HG02884 (cell line): Measurements from ENCODE around the gene ASCC1.
"Not testable (repeated sequence)": the region's sequence is repeated elsewhere in the genome, so short reads cannot be mapped to it uniquely, and the experiment has no call there.

Experiments
- ATAC-seq: cut with Tn5 transposase; IDR thresholded peaks from one replicate; pipeline ENCODE4 v1.9.1; 2021; ENCODE audit warnings: mild to moderate bottlenecking, moderate library complexity; ENCODE audit not compliant: unreplicated experiment

ASCC1 gene

DNA sequence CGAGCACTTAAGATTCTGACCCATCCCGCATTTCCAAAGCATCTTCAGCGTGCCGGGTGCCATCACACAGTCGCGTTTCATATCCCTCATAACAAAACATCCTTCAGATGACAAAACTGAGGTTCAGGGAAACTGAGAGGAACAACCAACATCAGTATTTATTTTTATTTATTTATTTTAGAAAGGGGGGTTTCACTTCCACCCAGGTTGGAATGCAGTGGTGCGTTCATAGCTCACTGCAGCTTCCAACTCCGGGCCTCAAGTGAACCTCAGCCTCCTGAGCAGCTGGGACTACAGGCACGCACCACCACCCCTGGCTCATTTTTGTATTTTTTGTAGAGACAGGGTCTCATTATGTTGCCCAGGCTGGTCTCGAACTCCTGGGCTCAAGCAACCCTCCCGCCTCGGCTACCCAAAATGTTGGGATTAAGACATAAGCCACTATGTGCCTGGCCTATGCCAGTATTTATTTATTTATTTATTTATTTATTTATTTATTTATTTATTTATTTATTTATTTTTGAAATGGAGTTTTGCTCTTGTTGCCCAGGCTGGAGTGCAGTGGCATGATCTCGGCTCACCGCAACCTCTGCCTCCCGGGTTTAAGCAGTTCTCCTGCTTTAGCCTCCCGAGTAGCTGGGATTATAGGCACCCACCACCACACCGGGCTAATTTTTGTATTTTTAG is 33.2 kb upstream of the ASCC1 start:
- peak; percentile 14 for ATAC-seq

GRCh38 chr10:72248468-72249151 is 32.5 kb upstream of the ASCC1 start:
- peak; percentile 73 for ATAC-seq

- no peak for ATAC-seq
These were observed 30.0 kb upstream of the ASCC1 start for GRCh38 chr10:72245949-72246525.

DNA sequence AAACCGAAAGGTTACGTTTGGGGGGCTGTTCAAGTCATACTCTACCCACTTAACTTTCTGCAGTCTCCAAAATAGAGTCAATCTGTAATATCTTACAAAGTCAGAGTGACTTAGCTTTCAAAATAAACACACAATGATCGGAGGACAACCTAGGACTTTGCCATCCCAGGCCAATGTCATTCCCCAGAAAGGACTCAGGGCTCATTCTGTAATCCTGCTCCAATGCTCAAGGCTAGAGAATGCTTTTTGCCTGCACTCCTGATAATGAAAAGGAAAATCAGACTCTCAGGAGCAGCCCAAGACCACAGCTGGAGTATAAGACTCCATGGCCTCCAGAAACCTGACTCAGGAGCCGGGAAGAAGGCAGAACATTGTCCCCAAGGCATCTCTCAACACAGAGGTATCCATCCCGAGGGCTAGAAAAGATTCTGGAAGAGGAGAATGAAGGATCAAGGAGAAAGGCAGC is 28.5 kb upstream of the ASCC1 start:
- no peak for ATAC-seq

DNA sequence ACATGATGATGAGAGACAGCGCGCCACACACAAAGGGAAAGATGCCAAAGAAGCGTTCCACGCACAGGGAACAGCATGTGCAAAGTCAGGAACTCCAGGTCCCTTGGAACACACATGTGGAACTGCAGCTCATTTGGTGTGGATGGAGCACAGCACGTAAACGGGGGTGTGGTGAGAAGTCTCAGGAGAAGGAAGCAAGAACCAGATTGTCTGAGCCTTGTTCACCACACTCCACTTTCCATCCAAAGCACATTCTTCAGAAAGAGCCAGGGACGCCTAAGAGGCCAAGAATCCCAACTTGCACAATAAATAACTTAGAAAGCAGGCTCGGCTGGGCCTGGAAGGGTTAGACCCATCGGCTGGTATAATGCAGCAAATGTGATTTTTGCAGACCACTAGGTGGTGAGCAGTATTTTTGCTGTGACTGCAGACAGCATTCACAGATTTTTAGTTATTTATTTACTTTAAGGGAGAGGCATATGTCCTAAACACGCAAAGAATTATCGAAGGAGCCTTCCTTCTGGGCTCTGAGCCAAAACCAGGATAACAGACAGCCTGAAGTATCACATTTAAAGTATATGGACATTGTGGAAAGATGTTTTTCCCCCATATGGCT is 27.9 kb upstream of the ASCC1 start:
- ATAC-seq: no peak

DNA sequence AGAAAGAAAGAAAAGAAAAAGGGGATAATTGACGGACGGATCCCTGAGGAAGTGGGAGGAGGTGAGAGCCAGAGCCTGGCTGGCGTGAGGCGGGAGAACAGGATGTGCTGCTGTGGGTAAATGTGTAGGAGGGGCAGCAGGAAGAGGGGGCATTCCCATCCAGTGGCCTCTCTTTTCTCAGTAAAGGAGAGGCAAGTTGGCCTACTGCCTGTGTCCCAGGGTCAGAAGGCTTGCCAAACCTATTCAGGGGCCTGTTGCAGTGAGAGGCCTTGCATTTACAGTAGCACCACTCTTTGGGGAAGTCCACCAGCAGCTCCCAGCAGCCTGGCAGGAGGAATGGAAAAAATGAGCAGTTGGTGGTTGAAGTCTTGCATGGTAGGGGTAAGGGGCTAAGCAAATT is 26.6 kb upstream of the ASCC1 start:
- no peak for ATAC-seq

DNA sequence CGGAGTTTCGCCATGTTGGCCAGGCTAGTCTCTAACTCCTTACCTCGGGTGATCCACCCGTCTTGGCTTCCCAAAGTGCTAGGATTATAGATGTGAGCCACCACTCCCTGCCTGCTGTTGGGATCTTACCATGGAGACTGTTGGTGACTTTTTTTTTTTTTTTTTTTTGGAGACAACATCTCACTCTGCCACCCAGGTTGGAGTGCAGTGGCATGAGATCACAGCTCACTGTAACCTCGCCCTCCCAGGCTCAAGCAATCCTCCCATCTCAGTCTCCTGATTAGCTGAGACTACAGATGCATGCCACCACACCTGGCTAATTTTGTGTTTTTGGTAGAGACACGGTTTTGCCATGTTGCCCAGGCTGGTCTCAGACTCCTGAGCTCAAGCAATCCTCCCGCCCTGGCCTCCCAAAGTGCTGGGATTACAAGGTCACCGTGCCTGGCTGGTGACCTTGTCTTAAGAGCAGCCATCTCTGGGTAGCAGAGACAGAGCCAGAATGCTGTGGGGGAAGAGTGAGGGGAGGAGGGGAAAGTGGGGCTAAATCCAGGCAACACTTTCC is 25.7 kb upstream of the ASCC1 start:
- ATAC-seq: no peak

DNA sequence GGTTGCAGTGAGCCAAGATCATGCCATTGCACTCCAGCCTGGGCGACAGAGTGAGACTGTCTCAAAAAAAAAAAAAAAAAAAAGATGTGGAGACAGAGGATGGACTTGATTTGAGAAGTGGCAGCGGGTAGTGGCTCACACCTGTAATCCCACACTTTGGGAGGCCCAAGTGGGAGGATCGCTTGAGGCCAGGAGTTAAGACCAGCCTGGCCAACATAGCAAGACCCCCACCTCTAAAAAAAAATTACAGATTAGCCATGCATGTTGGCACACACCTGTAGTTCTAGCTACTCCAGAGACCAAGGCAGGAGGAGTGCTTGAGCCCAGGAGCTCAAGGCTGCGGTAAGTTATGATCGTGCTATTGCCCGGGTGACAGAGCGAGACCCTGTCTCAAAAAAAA is 24.3 kb upstream of the ASCC1 start:
- ATAC-seq: no peak

- ATAC-seq: no peak
These were observed 23.3 kb upstream of the ASCC1 start for GRCh38 chr10:72239409-72239808.

- ATAC-seq: no peak
These were observed 22.5 kb upstream of the ASCC1 start for GRCh38 chr10:72238392-72239175.

GRCh38 chr10:72235544-72236279 is 19.6 kb upstream of the ASCC1 start:
- ATAC-seq: no peak

DNA sequence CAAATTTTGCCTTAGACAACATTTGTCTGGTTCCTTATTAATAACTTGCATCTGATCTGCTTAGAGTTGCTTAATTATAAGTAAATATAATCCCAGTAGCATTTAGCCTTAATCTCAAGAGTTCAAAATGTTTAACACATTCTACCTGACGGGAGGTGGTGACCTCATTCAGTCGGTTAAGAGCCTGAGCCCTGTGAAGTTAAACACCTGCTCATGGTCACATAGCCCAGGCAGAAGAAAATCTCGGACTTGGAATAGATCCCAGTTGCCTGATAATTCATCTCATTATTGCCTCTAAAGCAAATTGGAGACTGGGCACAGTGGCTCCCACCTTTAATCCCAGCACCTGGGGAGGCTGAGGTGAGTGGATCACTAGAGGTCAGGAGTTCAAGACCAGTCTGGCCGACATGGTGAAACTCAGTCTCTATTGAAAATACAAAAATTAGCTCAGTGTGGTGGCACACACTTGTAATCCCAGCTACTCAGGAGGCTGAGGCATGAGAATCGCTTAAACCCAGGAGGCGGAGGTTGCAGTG is 18.6 kb upstream of the ASCC1 start:
- no peak for ATAC-seq

GRCh38 chr10:72233621-72234020 is 17.5 kb upstream of the ASCC1 start:
- ATAC-seq: no peak

- no peak for ATAC-seq
These were observed 13.5 kb upstream of the ASCC1 start for GRCh38 chr10:72229261-72230251.

- ATAC-seq: no peak
These were observed 12.3 kb upstream of the ASCC1 start for GRCh38 chr10:72228318-72228751.

DNA sequence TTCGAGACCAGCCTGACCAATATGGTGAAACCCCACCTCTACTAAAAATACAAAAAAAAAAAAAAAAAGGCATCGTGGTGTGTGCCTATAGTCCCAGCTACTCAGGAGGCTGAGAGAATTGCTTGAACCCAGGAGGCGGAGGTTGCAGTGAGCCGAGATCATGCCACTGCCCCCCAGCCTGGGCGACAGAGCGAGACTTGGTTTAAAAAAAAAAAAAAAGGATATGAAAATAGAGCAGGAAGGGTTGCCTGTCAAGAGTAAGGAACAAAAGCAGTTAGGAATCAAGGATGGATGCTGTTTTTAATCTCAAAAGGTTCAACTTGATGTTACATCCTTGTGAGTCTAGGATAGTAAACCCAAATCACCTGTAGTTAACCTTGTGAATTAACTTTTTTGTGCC is 11.8 kb upstream of the ASCC1 start:
- ATAC-seq: no peak

GRCh38 chr10:72226418-72227027 is 10.4 kb upstream of the ASCC1 start:
- ATAC-seq: no peak

DNA sequence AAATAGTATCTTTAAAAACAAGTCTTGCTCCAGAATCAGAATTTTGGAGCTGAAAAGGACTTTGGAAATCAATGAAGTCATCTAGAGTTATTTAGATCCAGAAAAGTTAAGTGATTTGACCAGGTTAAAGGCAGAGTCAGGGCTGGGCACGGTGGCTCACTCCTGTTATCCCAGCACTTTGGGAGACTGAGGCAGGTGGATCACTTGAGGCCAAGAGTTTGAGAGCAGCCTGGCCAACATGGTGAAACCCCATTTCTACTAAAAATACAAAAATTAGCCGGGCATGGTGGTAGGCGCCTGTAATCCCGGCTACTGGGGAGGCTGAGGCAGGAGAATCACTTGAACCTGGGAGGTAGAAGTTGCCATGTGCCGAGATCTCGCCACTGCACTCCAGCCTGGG is 8.1 kb upstream of the ASCC1 start:
- ATAC-seq: not testable (repeated sequence)
